Limb (tissue), 2 donors: ENCODE measurements around the gene ARL4C.

Experiments used
- DNase-seq, 2 donors: peaks; one replicate each; pipeline ENCODE4 v3.0.0-alpha.2; 2016; ENCODE audit errors: extremely low spot score in 2 of 2

Gene ARL4C

DNA sequence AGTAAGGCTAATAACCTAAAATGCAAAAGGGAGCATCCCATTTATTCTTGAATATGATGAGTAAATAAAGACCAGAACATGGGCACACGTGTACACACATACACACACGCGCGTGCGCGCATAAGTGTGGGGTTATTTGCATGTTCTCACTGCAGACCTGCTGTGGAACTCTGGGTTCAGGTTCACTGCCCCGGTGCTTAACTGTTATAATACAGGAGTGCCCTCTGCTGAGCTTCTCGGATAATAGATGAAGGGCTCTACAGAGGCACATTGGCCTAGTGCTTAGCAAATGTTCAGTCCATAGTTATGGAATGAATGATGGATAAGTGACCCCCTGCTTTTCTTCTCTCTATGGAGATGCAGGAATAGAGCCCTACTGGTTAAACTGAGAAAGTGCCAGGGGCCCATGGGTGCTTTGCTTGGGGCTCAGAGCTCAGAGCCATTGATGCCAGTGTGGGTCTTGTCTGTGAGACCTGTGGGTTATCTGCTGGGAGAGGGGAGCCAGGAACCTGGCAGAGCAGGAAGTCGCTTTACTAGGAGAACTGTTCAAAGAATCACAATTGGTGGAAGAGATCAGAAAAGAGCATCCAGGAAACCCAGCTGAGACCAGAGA lies 3.6 kb upstream of the ARL4C start:
- DNase-seq, result peak in 1 of 2 donors; percentile 59

DNA sequence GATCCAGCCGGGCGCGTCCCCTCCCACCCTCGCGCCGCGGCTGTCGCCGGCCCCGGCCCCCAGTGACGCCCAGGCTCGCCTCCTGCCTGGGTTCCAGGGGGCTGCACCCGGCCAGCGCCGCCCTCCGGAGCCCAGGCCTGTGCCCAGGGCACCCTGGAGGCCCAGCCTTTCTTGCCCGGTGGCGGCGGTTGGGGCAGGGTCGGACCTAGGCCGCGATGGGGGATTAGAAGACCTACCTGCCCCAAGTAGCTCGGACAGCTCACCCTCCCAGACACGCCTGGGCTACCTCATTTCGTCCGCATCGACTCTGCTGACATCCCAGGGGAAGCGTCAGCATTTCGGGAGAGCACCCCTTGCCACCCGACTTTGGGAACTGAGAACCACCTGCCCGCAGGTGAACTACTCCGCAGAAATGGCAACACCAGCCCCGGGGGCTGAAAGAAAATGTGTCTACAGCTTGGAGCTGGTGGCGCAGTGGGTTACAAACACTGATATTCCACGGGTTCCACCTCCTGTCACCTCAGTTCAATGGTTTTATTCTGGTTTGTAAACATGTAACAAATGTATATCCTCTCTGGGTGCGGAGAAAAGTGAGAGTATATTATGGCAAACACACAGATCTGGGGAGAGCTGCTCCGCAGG lies 834 bp upstream of the ARL4C start:
- no peak for DNase-seq

DNA sequence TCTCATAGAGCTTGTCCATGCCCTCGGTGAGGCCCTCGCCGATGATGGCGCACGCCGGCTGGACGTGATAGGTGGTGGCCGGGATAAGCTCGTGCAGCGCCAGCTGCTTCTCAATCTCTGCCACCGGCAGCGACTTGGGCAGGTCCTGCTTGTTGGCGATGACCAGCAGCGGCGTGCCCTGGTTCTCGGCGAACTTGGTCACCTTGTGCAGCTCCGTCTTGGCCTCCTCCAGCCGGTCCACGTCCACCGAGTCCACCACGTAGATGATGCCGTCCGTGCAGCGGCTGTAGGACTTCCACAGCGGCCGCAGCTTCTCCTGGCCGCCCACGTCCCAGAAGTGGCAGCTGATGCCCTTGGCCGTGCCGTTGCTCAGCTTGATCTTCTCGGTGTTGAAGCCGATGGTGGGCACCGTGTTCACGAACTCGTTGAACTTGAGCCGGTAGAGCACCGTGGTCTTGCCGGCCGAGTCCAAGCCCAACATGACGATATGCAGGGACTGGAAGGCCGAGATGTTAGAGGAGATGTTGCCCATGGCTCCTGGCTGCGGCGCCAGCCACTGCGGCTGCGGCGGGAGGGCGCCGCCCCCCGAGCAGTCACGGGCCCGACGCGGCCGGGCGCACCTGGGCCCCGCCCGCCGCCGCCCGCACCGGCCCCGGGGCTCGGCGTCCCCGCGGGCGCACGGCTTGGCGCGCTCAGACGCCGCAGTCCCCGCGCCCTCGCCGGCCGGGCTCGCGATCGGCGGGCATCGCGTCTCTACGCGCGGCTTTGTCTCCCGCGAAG lies 636 bp downstream of the ARL4C start:
- peak in 1 of 2 donors; percentile 65 for DNase-seq

DNA sequence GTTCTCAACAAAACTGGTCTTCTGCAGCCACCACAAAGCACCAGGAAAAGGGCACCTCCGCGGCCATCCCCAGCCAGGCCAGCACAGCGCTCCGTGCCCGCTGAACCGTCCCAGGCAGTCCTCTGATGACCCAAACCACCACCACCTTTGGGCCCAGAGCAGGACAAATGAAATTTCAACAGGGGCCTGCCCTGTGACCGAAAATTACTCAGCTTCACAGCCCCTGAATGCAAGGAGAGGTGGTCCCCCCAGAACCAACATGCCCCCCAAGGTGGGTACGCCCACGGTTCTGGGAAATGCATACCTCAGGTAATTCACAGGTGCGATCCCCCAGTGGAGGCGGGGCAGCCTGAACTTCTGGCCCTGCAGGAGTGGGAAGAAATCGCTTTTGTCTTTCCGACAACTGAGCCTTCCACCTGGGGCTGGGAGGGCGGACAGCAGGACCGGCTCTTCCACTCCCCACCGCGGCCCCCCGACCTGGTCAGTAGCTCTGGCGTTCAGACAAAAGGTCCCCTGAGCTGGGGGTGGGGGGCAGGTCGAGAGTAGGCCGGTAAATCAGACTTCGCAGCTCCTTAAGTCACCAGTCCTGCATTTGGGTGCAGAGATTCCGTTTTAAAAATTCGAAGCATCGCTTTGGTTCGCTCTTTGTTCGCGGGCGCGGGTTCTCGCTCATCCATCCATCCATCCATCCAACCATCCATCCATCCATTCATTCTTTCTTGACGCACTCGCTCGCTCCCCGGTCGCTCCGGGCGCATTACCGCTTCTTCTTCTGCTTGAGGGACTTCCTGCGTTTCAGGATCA lies 1.4 kb downstream of the ARL4C start:
- peak in 1 of 2 donors; percentile 55 for DNase-seq

DNA sequence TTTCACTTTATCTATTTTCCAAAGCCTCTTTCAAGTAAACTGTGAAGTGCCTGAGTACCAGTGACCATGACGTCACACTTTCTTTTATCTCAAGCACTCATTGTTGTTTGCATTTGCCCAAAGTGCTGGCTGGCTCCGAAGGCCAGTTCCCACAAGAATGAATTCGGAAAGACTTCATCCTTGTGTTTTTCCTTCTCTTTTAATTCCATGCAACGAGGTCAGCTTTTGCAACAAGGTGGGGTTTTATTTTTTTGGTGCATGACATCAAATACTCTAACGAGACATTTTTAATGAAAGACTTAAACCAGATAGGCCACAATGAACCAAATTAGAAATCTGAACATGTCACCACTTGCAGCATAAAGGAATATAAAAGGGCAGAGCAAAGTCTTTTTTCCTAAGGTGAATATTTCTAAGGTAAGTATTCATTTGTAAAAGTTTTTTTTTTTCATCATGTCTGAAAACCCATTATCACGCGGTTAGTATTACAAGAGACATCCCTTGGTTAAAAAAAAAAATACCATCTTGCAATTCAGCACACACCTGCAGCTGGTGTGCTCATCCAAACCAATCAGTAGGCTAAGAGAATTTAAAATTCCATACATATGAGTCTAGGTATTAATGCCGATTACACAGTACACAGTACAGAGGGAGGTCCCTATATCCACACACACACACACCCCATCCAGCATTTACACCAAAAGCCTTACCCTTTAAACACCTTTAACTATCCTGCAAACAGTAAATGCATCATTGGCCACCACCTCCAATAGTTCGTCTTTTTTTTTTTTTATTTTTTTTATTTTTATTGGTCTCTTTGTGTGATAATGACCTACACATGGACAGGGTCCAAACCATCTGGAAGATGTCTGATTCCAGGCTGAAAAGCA lies 2.3 kb downstream of the ARL4C start:
- no peak for DNase-seq

DNA sequence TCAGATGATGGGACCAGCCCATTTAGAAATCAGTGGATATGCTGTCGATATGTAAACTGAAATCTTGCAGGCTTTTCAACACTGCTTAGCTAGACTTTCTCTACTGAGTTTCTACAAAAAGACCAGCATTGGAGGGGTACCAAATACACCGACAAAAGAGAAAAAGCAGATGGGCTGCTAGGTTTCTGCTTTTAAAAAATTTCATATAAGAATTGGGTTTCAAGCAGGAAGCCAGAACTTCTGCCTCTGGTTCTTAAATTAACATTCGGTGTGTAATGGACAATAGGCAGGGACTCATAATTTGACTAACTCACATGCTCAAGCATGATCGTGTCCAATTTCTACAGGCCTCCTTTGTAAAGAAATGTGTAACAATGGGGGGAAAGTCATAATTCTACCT lies 3.1 kb downstream of the ARL4C start:
- no peak for DNase-seq

DNA sequence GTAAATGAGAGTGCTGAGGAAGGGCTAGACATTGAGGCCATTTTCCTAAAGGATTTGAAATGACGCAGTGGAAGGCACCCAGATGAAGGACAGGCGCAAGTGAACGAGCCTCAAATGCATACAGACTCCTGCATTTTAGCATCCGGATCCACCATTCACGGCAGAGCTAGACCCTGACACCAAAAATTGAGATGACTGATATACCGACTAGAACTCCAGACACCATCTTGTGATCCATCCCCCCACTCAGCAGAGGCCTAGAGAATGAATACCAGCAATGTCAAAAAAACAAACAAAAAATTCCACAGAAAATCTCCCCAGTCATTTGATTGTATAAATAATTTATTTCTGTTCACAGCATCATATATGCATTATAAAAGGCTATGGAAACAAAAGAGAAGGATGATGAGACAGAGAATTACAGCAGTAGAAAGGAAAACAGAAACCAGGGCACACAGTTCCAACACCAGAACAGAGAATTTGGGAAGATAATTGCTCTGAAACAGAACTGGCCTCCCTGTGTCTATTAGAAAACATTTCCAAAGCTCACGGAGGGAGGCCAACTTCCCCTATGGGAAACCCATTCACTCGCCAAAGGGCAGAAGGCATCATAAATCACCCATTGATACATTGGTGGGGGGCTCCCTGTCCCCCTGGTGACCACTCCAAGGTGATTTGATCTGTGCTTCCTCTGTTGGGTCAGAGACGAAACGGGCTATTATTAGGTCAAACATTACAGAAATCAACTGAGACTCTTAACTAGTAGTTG lies 4.0 kb downstream of the ARL4C start:
- no peak for DNase-seq

DNA sequence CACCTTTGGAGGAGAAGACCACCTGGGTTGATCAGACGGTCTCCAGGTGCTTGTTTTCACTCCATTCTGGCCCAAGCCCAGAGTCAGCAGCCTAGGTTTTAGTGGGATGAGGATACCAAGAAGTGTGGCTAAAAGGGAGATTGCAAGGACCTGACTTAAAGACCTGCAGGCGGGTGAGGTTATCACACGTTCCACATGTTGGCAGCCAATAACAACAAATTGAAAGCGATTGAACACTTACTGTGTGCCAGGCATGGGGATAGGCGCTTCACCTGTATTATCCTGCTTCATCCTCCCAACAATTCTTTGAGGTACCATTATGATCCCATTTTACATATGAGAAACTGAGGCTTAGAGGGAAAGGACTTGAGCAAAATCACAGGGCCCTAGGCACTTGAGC lies 5.0 kb downstream of the ARL4C start:
- DNase-seq, result no peak

DNA sequence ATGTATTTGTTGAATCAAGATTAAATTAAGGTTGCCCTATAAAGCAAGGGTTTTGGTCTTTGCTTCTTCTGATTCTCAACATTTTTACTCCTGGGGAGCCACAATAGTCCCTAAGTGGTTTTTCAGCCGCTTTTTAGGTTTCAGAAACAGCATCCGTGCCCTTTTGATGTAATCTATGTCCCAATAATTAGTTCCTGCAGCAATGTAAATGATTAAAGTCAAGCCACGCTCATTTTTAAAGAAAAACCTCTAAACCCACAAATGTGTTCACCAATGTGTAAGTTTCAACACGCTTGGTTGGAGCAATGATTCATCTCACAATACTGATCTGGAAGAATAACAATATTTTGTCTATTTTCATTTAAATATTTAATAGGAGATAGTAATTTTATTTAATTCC lies 5.6 kb downstream of the ARL4C start:
- DNase-seq, result no peak

DNA sequence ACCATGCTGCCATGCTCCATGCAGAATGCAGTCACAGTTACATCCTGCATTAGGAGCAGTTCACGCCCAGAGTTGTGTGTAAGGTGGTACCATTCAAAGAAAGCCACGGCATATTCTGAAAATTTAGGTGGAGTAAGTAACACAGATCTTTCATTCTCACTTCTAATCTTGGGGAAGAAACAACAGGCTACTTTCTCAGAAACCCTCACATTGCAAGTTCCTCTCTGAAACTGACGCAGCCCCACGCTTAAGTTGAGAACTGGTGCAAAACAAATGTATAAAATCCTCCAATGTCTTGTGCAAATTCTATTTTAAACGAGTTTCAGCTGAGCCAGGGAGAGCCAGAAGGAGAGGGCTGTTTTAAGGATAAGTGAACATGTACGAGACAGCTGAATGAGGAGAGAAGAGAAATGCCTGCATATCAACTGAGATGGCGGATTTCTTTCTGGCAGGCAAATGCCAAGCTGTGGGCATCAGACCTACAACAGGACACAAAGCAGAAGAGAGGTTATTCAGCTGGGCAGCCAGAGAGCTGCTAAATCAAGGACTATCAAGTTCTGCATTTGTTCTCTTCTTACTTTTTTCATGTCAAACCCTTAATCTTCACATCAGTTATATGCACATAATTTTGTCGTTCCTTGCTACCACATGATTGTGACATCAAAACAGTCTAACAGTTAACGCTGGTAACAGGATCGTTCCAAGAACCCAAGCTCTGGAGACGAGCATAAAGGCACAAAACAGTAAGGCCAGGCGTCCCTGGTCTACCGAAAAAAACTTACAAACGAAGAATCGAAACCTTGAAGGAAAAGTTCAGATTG lies 6.4 kb downstream of the ARL4C start:
- DNase-seq, result no peak

DNA sequence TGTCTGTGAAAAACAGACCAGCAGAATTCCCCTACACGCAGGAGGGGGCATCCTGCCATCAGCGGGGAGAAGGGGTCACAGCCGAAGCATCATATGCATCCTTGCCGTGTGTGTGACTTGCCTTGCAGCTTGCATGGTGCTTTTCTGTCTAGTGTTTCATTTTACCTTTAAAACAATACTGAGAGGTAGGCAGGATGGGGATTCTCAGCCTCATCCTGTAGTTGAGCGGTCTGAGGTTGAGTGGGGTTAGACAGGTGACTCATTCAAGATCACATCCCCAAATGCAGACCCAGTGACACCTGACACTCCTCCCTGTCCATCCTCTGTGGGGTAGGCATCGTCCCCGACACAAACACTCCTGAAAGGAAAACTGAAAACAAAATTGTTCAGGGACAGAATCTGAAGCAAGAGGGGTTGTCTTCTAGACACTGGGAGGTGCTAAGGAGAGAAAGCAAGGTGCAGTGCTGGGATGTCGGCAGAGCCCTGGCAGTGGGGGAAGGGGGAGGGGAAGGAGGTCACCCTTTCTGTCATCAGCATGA lies 7.9 kb downstream of the ARL4C start:
- no peak for DNase-seq

DNA sequence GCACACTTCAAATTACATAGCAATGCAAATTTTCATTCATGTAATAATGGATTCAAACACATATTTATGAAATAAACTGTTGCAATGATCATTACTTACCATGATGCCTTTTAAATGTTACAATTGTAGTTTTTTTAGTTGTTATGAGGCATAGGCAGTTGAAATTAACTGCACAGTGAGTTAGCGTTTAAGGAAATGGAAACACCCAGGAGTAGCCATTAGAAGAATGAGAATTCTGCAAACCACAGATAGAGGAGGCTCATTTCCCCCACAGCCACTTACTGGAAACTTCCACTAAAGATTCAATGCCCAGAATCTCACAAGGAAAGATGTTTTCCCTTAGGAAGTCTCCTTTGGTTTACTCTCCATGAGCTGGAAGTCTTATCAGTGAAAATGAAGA lies 8.4 kb downstream of the ARL4C start:
- DNase-seq, result no peak

DNA sequence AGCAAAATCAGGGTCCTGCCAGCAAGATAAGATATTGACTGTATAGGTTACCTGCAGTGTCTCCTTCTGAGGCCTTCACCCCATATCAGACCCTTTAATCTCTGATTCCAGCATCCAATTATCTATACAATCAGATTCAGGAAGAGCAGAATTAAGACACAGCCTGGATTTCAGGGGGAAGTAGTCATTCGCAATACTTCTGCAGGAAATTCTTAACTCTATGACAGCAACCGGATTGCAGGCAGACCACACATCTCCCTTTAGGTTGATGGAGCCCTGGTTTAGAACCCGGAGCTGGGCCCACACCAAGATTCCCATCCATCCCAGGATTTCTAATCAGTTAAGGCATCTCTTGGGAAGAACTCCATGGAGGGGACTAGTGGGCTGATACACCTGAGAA lies 9.5 kb downstream of the ARL4C start:
- no peak for DNase-seq

DNA sequence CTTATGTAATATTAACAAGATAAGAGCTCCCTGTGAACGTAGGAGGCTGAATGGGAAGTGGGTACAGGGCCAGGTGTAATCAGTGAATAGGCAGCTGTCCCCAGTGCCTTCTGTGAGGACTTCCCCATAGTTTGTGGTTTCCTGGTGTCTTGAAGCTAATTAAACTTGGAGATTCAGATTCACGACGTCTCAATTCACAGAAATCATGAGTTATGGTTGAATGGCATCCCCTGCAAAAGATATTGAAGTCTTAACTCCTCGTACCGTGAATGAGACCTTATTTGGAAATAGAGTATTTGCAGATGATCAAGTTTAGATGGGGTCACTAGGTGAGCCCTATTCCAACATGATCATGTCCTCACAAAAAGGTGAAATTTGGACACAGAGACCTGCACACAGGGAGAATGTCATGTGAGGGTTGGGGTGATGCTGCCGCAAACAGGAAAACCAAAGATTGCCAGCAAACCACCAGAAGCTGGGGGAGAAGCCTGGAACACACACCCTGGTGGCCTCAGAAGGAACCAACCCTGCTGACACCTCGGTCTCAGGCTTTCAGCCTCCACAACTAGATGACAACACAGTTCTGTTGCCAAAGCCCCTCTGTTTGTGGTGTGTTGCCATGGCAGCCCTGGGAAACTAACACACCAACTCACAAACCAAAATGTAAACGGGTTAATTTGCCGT lies 13.2 kb downstream of the ARL4C start:
- DNase-seq, result no peak

DNA sequence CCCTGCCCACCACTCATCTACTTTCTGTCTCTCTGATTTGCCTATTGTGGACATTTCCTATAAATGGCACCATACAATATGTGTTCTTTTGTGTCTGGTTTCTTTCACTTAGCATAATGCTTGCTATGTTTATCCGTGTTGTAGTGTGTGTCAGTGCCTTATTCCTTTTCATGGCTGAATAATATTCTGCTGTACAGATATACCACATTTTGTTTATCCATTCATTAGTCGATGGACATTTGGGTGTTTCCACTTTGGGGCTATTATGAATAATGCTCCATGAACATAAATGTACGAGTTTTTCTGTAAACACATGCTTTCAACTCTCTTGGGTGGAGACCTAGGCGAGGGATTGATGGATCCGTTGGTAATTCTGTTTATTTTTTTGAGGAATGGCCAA lies 15.6 kb downstream of the ARL4C start:
- no peak for DNase-seq

DNA sequence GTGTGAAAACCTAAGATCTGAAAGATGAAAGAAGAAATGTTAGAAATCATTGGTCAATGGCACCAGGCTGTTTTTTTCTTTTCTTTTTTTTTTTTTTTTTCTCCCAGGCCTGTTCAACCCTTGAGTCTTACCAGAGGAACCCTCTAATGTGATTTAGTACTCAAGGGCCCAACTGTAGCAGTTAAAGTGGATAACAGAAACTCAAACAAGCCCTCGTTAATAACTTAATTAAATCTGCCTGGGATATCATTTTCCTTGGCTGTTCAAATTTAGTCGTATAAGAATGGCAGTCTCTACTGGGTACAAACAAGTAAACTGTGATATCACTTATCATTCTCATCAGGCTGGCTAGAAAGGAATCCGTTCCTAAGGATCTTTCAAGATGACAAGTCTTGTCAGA lies 16.5 kb downstream of the ARL4C start:
- no peak for DNase-seq

DNA sequence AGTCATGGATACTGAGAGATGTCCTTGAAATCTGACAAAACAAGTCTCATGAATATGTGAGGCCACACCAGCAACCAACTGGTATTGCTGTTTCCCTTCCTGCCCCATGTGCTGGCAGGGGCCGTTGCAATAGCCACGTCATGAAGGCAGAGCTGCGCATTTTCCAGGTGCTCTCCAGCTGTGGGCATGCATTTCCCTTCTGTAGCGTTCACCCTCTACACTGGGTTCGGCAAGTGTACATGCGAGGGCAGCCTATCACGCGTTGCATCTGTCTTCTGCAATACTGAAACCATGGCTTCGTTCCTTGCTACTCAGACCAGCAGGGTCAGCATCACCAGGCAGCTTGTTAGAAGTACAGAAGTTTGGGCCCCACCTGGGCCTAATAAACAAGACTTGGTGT lies 17.4 kb downstream of the ARL4C start:
- DNase-seq, result no peak

DNA sequence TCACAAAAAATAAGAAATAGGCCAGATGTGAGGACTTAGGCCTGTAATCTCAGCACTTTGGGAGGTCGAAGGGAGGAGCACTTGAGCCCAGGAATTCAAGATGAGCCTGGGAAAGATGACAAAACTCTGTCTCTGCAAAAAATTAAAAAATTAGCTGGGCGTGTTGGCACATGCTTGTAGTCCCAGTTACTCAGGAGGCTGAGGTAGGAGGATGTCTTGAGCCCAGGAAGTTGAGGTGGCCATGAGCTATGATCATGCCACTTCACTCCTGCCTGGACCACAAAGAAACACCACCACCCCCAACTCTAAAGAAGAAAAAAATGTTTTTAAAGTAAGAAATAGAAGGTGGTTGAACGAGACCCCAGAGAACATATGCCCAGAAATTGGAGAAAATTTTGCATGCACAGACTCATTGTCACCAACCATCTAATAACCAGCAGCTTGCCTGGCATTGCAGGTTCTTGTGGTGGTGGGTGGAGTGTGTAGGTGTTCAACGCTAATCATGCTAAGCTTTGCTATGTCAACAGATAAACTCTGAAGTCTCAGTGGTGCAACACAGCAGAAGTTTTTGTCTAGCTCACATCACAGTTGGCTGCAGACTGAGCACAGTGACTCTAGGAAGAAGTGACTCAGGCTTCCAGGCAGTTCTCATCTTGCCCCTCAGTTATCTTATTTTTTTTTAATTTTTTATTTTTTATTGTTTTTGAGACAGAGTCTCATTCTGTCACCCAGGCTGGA lies 18.6 kb downstream of the ARL4C start:
- no peak for DNase-seq
